ENCODE measurements around the gene CARS1.

- TF ChIP-seq CTCF (IDR thresholded peaks at IDR 0.05; ENCODE audit: control extremely low read depth in 1 of 3, insufficient read depth in 1 of 3, low read depth in 1 of 3, low read length in 3 of 3) (no peak), TAF7 (optimal IDR thresholded peaks at IDR 0.05; ENCODE audit: borderline replicate concordance, low read depth, low read length) (no peak), RAD21 (IDR thresholded peaks at IDR 0.05 in 1 of 2, conservative IDR thresholded peaks at IDR 0.05 in 1 of 2; ENCODE audit: low read depth in 2 of 2, low read length in 2 of 2) (no peak), POLR2A (IDR thresholded peaks at IDR 0.05; ENCODE audit: control extremely low read depth in 1 of 2, low read depth in 2 of 2, low read length in 2 of 2) (no peak), EZH2 (IDR thresholded peaks at IDR 0.05; ENCODE audit: low read depth, low read length, severe bottlenecking) (no peak)
Observed at GRCh38 chr11:2968341-2968900, 88.8 kb downstream of the CARS1 start.
